Kasumi-1 (cell line): ENCODE results near the gene CACNA1I.
"Not testable (repeated sequence)": the region's sequence is repeated elsewhere in the genome, so short reads cannot be mapped to it uniquely, and the experiment has no call there.

Experiments used
- DNase-seq, 2 experiments: peaks; one replicate each; lab custom pipeline; 2025; lab: John Stamatoyannopoulos, UW

CACNA1I gene

DNA sequence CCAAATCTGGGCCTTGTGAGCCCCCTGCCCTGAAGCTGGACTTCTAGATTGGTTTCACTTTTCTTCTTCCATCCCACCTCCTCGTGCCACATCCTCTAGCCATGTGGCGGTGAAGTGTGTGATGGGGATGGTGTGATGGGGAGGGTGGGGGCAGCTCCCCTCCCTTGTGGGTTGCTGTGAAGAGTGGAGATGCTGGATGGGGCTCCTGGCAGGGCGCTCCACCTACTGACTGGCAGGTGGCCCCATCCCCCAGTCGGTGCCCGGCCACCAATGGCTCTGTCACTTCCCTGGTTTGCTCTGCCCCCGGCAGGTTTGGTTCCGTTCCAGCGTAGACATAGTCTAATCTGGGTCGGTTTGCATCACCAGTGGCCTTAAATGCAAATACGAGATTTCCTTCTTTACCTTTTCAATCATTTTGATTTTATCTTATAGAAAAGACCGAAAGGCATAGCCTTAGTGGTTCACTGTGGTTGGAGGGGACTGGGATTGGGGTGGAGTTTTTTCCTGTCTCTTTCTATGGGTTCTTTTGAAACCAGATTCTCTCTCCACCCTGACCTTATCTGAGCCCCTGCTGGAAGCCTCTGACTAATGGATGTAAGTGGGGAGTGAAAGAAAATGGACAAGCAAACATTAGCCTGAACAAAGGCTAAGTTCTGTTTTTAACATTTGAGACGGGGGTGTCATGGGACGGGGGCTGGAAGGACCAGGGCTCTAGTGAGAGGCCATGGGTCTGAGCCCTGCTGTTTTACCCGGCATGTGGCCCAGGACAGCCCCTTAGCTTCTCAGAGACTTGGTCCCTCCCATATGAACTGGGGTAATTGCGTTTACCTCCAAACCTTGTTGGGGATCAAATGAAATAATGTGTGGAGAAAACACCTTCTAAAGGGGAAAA, 149.3 kb downstream of the CACNA1I start:
- DNase-seq, result no peak

DNA sequence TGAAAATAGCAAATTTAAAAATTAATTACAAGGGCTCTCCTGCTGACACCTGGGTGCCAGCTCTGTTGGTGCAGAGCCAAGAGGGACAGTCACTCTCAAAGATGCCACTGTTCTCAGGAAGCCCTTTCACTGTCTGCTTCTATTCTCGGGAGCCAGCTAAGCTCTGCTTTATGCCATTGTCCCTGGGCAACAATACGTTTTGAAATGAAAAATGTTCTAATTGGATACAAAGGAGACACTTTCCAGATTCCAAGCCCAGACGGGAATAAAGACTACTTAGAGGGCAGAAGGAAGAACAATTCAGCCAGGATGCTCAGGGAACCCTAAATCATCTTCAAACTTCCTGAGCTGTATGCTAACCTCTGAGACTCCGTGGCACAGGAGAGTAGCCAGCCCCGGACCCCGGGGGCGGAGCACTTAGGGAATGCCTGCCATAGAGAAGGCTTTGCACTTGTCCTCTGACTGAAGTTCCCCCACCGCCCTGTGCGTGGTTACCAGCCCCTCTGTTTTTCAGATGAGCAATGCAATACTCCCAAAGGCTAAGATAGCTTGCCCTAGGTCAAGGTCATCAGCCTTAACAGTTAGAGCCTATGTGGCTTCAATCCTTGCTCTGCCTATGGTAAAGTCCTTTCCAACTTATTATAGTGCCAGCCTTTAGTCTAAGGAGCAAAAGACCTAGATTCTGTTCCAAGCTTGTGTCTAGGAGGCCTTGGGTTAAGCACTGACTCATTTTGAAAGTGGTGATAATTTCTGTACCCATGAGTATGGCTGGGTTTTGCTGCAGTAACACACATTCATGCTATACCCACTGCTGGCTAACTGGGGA, 150.9 kb downstream of the CACNA1I start:
- DNase-seq, result no peak

DNA sequence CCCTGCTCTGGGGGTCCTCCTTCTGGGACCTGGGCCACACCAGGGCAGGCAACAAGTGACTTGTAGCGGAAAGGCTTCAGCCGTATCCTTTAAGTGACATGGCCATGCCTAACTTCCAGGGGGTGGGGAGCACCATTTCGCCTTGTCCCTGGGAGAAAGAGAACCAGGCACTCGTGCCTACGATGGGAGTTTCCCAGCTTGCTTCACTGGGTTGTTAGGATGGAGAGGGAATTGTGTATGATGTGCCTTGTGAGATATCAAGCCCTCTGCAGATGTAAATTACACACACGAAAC, 151.4 kb downstream of the CACNA1I start:
- no peak for DNase-seq

DNA sequence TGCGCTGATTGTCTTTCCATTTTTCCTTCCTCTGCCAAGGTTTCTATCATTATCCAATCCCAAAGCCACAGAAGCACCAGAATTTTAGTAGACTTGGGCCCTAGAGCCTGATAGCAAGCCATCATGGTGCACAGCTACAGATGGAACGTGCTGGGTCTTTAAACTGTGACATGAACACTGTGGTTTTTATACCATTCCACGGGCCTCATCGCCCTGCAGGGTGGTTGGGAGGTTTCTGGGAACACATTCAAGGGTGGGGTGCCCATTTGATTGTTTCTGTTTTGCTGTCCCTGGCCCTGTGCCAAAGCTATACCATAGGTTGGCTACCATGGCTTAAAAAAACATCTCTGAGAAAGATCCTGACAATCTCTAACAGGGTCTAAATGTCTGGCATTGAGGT, 151.9 kb downstream of the CACNA1I start:
- DNase-seq, result no peak

DNA sequence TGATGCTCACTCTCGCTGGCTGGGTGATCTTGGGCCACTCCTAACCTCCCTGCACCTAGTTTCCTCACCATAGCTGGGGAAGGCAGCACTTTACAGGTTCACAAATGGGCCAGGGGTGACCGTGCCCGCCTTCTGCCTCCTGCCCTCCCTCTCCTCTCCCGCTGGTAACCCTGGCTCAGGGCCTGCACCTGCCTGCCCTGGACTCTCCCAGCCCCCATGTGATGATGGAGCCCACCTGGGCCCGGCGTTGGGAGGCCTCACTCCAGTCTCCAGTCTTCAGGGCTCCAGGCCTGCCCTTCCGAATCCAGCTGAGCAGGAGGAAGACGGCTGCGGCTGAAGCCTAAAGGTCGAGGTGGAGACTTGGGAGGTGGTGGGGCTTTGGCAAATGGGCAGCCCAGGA, 152.9 kb downstream of the CACNA1I start:
- no peak for DNase-seq

DNA sequence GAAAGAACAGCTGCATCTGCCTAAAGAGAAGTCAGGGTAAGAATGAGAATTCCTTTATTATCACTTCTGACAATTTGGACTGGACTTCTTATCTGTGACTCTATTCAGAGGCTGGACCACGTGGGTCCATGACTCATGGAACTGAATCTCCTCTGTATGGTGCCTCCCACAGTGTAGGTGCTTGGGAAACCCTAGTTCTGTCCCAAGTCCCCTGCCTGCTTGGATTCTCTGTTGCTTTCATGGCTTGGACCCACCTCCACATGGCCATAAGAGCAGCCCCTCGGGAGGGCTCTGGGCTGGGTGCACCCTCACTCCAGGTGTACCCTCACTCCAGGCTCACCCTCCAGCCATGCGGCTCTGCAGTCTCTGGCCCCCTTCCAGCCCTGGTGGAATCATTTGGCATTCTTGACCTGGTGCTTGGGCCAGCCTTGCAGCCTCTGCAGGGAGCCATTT, 153.4 kb downstream of the CACNA1I start:
- DNase-seq, result no peak

DNA sequence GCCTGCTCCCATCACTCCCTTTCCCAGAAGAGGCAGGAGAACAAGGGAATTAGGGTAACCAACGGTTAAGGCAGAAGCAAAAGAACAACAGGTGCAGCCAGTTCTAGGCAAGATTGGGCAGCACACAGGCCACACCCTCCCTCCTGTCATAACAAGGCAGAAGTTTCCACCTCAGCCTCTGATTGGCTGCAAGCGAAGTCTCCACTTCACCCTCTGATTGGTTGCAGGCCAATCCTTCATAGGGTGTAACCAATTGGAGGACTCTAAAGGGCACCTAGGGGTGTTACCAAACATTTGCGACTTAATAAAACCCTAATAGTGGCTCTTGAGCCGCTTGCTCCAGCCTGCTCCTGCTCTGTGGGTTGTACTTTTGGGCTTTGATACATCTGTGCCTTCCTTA, 153.8 kb downstream of the CACNA1I start:
- no peak for DNase-seq

DNA sequence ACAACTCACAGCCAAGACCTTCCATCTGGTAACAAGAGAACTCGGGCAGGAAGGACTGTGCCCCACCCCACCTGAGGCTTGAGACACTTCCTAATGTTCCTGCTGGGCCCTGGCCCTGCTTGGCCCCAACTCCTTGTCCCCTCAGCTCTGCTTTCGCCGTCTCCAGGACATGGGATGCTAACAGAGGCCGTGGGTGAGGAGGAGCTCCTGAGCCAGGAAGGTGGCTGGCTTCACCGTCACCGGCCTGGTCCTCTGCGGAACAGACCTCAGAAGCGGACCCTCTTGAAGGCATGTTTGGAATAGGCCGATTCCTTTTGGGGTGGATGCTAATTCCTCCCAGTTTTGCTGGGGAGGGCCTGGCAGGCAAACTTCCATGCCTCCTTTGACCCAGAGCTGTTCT, 154.3 kb downstream of the CACNA1I start:
- DNase-seq, result no peak

DNA sequence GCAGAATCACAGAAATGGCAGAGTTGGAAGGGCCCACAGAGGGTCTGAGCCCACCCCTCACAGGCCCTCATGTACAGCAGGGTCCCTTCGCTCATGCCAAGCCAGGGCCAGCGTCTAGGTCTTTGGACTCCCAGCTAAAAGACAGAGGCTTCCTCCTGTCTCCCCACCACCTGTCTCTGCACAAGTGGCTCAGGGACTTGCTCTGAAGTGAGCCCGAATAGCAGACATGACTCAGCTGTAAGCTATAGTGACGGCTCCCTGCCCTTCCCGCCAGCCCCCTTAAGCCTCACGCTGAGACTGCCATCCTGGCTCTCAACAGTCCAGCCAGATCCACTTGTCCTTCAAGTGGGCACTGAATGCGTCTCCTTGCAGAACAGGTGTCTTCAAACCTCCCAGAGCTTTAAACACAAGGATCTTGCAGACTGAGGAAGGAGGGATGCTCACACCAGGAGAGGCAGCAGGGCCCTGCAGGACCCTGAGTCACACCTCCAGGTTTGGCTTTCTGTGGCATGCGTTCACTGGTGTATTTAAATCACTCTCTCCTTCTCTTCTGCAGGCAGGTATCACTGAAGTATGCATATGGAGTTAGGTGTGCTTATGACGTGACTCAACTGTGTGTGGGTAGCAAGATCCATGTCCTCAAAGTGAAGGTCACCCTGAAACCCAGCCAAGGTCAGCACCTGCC, 154.9 kb downstream of the CACNA1I start:
- DNase-seq, result no peak

DNA sequence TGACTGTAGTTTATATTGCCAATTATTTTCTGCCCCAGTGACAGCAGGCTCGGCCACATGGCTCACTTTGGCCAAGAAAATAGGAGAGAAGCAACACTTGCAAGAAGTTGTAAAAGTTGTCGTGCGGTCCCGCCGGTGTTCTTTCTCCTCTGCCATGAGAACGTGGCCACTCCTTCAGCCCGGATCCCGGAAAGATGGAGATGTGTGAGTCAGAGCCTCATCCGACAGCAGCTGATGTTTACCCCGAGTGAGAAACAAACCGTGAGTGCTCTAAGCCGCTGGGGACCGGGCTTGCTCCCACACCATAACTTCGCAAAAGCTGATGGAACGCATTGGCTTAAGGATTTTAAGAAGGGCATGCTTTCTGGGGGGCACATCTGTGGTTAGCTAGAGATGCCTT, 157.0 kb downstream of the CACNA1I start:
- no peak for DNase-seq

DNA sequence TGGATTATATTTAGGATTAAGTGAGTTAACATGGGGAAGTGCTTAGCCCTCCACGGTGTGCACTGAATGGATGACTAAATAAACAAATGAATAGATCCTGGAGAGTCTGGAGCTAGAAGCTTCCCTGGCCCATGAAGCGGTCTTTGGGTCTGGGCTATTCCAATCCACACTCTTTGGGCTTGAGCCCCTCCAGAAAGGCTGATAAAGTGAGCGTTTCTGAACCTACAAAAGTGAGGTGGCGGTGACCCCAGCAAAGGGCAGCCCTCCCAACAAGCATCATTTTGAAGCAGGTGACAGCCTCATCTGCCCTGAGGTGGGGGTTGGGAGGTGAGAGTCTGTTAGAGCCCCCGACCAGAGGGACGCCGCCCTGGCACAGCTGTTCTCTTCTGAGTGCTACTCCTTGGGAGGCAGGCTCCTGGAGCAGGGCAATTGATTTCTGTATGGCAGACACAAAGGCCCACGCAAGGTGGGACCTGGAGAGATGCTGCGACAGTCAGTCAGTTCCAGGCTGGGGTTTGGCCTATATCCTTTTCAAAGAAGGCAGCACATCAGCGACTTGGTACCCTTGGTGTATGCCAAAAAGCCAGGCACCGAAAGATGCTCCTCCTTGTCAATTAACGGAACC, 157.8 kb downstream of the CACNA1I start:
- DNase-seq, result no peak

DNA sequence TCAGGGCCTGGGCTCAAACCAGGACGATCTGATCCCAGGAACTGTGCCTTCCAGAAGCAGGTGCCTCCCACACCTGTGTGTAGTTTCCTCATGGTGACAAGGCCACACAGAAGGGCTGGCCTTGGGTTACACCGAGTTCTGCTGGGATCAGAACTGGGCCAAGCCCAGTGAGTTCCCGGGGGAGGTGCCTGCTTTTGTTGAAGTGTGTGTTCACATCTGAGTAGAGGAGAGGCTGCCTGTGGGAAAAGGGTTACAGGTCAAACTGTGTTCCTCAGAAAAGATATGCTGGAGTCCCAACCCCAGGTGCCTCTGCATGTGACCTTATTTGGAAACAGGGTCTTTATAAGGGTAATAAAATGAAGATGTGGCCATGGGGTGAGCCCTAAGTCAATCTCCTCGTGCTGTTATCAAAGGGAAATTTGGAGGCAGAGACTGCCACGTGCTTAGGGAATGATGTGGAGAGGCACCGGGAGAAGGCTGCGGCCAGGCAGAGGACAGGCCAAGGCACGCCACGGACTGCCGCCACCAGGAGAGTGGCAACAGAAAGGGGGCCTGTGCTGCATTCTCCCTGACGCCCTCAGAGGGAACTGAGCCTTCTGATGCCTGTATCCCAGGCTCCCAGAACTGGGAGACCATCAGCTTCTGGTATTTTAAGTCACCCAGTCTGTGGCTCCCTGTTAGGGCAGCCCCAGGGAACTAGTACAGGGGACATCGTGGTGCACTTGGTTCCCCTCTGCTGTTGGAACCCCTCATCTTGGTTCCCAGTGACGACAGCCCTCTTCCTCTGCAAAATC, 158.8 kb downstream of the CACNA1I start:
- no peak for DNase-seq

DNA sequence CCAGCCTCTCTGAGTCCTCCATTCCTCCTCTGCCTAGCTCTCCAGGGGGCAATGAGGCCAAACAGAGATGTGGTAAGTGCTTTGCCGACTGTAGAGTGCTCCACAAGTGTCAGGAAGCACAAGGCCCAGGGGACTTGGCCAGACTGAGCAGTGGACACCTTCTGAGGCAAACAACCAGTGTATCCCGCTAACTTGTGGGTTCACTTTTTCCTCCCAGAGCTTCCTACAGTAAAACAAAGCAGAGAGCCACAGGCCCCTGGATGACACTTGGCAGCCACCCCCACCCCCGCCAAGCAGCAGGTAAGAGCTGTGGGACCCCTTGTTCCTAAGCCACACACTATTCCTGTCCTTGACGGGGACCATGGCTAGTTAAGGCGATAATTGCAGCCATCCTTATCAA, 160.9 kb downstream of the CACNA1I start:
- DNase-seq, result no peak

DNA sequence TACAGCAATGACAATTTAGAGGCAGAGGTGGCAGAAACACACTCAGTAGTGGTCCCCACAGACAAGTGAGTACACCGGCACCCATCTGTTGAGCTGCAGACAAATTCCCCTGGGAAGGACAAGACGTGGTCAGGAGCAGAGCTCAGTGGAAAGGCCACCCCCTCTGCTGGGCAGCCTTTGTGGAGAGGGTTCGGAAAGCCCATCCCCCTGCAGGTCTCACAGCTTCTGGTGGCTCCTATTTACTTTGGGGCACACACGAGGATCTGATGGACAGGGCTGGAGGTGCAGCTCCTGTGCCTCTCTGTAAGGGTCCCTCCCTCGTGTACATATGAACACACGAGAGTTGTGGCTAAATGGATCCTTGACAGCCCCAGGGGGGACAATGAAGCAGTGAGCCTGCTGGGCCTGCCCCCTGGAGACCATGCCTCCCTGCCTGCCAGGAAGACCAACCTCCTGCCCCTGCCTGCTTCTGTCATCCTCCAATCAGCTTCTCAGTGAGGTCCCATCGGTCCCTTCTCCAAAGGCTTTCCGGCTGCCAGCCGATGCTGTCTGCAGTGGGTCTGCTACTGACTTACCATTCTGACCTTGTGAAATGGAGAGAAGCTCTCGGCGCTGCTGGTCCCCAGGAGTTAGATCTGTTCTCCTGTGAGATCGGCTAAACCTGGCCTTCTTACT, 161.5 kb downstream of the CACNA1I start:
- DNase-seq, result no peak

DNA sequence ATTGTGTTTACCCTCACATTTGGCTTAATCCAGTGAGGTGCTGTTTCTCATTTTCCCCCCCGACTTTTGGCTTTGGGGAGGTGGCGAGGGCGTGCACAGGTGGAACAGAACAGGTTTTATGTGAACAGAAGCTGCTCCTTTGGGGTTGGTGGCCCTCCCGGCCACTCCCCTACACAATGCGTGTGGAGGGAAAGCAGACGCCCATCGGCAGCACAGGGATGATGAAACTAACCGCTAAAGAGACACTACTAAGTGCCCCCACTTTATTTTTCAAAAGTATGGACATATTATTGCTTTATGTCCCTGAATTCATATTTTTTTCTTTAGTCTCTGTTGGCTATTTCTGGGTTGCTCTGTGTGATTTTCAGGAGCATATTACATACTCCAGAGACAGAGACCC, 162.1 kb downstream of the CACNA1I start:
- no peak for DNase-seq

DNA sequence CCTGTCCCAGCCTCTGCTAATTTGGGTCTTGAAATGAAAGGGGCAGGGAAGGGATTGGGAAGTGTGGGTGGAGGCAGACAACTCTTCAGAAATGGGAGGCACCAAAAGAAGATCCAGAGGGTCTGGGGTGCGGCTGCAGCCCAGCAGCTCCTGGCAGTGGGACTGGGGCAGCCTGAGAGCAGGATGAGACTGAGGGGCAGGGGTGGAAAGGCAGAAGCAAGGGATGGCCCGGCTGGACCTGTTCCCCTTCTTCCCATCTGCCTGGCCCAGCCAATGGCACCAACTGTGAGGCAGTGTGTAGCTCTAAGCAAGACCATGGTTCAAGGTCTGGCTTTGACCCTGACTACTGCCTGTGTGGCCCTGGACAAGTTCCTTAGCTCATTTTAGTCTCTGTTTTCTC, 162.6 kb downstream of the CACNA1I start:
- no peak for DNase-seq

DNA sequence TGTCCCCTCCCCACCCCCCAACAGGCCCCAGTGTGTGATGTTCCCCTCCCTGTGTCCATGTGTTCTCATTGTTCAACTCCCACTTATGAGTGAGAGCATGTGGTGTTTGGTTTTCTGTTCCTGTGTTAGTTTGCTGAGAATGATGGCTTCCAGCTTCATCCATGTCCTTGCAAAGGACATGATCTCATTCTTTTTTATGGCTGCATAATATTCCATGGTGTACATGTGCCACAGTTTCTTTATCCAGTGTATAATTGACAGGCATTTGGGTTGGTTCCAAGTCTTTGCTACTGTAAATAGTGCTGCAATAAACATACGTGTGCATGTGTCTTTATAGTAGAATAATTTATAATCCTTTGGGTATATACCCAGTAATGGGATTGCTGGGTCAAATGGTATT, 163.5 kb downstream of the CACNA1I start:
- not testable (repeated sequence) for DNase-seq

DNA sequence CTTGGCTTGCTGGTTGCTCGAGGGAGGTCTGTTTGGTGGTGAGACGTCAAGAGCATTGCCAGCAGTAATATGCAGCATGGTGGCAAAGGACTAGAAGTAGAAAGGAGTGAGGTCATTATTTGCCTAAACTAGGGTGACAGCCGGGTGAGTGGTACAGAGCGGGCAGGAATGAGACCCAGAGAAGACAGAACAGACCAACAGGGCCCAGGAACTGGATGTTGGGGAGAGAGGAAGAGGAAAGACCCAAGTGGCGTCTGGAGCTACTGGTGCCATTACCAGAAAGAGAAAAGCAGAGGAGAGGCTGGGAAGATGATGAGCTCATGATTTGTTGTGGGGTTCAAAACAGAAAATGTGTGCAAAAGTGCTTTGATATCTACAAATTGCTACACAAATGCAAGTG, 164.3 kb downstream of the CACNA1I start:
- DNase-seq, result no peak

DNA sequence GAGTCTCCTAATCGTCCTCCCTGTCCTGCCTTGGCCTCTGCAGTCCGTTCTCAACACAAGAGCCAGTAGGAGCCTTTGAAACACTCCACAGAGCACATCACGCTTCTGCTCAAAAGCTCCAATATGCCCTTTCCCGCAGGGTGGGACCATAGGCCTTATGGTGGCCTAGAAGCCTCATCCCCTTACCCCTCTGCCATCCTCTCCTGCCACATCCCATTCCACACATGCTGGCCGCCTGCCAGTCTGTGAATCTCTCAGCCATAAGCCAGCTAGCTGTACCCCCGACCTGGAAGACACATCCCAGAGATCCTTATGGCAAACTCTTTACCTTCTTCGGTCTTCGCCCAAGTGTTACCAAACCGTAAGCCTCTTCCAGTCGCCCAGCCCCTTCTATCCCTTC, 165.2 kb downstream of the CACNA1I start:
- DNase-seq, result no peak

DNA sequence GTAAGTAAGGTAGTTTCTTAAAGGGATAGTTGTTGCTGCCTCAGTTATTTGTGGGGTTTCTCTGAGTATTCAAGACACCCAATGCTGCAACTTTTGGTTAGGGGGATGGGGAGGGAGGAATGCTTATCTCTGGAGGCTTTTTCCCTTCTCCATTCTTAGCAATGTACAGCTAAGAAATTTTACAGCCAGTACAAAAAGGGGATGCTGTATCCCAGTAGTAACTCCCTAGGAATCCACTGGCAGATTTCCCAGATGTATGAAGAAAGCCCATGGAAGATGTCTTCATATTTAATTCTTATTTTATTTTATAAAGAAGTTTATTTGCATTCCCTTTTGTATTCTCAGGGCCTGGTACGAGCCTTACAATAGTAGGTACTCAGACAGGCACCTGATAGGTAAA, 168.2 kb downstream of the CACNA1I start:
- no peak for DNase-seq
